HepG2 (cell line): ENCODE measurements around the gene CUEDC2. TPM values are rescaled to one million over a fixed set of nuclear protein-coding genes. Genes with fewer than 3 reads are reported as not detected.
A peak's percentile ranks its signal among the peaks of the same experiment; 100 is the strongest.

ENCODE experiments used
- BRF2 ChIP-seq: sonication (generic); formaldehyde crosslinking; IDR thresholded peaks from 2 replicates; pipeline ENCODE4 v1.8.1; 2022; ENCODE audit warnings: mild to moderate bottlenecking, missing genetic modification reagents
- FOXA1 ChIP-seq, 2 experiments: fragments of 450-650 bp in 1 of 2; sonication (generic) in 1 of 2; formaldehyde crosslinking in 1 of 2; IDR thresholded peaks; 2 replicates each; pipeline versions ENCODE4 v1.4.0 to v1.6.1; 2016 to 2020; ENCODE audit warnings: missing genetic modification reagents in 1 of 2
- FOXK2 ChIP-seq: fragments of 450-650 bp; IDR thresholded peaks from 2 replicates; pipeline ENCODE4 v1.6.1; 2016
- HDAC2 ChIP-seq: sonication (generic); formaldehyde crosslinking; IDR thresholded peaks from 2 replicates; pipeline ENCODE4 v1.4.0; 2020; ENCODE audit warnings: missing genetic modification reagents
- ISL2 ChIP-seq: sonication (generic); formaldehyde crosslinking; IDR thresholded peaks from 2 replicates; pipeline ENCODE4 v1.5.0; 2020; ENCODE audit warnings: missing genetic modification reagents
- KDM2A ChIP-seq: sonication (generic); formaldehyde crosslinking; IDR thresholded peaks from 2 replicates; pipeline ENCODE4 v1.4.0; 2020; ENCODE audit warnings: low read depth, missing genetic modification reagents, borderline replicate concordance
- POLR2A ChIP-seq, 2 experiments: IDR thresholded peaks; 2 replicates each; pipeline ENCODE4 v1.6.1; 2011; ENCODE audit warnings: low read depth in 2 of 2, low read length in 2 of 2, mild to moderate bottlenecking in 1 of 2, moderate library complexity in 1 of 2; ENCODE audit not compliant: insufficient read depth in 1 of 2
- TAF15 ChIP-seq: fragments of 200-400 bp; formaldehyde crosslinking; IDR thresholded peaks from one replicate; pipeline ENCODE4 v1.6.1; 2018; ENCODE audit warnings: mild to moderate bottlenecking, low read depth, low read length; ENCODE audit not compliant: poor library complexity, severe bottlenecking
- ZIK1 ChIP-seq: sonication (generic); formaldehyde crosslinking; IDR thresholded peaks from 2 replicates; pipeline ENCODE4 v1.5.0; 2020; ENCODE audit warnings: mild to moderate bottlenecking, low read depth, missing genetic modification reagents, borderline replicate concordance
- ZNF296 ChIP-seq: sonication (generic); formaldehyde crosslinking; conservative IDR thresholded peaks from 2 replicates; pipeline ENCODE4 v1.5.0; 2020; ENCODE audit warnings: mild to moderate bottlenecking, missing genetic modification reagents
- ZNF354B ChIP-seq: sonication (generic); formaldehyde crosslinking; IDR thresholded peaks from 2 replicates; pipeline ENCODE4 v1.8.0; 2022; ENCODE audit warnings: mild to moderate bottlenecking, missing genetic modification reagents
- ZNF407 ChIP-seq: sonication (generic); formaldehyde crosslinking; IDR thresholded peaks from one replicate; pipeline ENCODE4 v1.5.1; 2020; ENCODE audit warnings: mild to moderate bottlenecking, missing genetic modification reagents; ENCODE audit errors: not compliant biosample characterization
- polyA plus RNA-seq, 8 experiments: library from polyadenylated mRNA; depleted of rRNA in 3 of 8; stranded (reverse) in 7 of 8; unstranded in 1 of 8; fragments of >200 nt; fragmentation: Illumina TruSeq in 4 of 8; extraction: Trizol in 4 of 8; gene quantifications; 2 replicates each; pipeline versions ENCODE4 v1.2.1 to v1.2.3, GENCODE V29; 2011 to 2016; ENCODE audit warnings: low read depth in 4 of 8, missing spikeins in 1 of 8, mixed read lengths in 1 of 8; ENCODE audit not compliant: insufficient read depth in 1 of 8
- total RNA-seq, 5 experiments: library from RNA; depleted of rRNA; stranded (reverse); fragments of >200 nt; fragmentation: Illumina TruSeq; extraction: Trizol; gene quantifications; 2 replicates each; pipeline ENCODE4 v1.2.3, GENCODE V29; 2016; ENCODE audit warnings: low read depth in 1 of 5
- TF ChIP-seq, protein P1 (sequence below): sonication (generic); formaldehyde crosslinking; IDR thresholded peaks from 2 replicates; pipeline ENCODE4; 2020; ENCODE audit warnings: missing genetic modification reagents, mild to moderate bottlenecking, borderline replicate concordance
- TF ChIP-seq, protein P2 (sequence below): sonication (generic); formaldehyde crosslinking; IDR thresholded peaks from 2 replicates; pipeline ENCODE4 v1.5.0; 2020; ENCODE audit warnings: mild to moderate bottlenecking, missing genetic modification reagents, borderline replicate concordance

The CUEDC2 gene
- total and polyA plus RNA-seq, 2 of the 13 experiments (the other 11 are each of a cell fraction or from before 2014, with no cell fraction given): 13.1 to 18.4 TPM

DNA sequence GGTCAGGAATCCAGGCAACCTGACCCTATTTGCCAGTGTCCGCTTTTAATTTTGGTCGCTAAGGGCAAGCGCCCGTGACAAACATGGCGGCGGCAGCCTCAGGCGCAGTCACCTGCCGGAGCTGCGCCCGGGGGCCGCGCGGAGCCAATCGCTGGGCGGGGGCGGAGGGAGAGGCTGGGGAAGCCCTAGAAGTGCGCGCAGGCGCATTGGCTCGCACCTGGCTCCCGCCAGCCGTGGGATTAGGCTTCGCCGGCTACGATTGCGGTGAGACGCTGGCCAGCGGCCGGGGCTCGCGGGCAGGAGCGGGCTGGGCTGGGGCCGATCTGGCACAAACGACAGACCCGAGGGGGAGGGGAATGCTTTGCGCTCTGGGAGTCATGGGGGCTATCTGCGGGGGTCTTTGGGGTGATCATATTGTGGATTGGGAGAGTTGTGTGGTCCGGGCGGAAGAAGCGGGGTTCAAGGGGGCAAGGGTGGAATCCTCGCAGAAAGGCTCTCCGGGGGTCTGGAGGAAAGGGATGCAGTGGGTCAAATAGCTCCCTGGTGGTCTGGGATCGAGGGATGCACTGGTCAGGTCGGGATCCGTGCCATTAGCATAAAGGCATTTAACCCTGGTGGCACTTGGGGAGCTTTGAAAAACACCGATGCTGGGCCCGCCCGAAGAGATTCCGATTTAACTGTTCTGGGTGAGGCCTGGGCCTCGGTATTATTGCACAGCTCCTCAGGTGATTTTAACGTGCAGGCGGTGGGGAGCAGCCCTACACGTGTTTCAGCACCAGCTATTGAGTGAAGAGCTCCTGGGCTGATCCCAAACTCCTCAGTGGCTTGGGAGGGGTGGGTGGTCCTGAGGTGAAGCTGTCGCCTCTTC, 29.0 kb upstream of the CUEDC2 start (continued):
- TF ChIP-seq, protein P1, sequence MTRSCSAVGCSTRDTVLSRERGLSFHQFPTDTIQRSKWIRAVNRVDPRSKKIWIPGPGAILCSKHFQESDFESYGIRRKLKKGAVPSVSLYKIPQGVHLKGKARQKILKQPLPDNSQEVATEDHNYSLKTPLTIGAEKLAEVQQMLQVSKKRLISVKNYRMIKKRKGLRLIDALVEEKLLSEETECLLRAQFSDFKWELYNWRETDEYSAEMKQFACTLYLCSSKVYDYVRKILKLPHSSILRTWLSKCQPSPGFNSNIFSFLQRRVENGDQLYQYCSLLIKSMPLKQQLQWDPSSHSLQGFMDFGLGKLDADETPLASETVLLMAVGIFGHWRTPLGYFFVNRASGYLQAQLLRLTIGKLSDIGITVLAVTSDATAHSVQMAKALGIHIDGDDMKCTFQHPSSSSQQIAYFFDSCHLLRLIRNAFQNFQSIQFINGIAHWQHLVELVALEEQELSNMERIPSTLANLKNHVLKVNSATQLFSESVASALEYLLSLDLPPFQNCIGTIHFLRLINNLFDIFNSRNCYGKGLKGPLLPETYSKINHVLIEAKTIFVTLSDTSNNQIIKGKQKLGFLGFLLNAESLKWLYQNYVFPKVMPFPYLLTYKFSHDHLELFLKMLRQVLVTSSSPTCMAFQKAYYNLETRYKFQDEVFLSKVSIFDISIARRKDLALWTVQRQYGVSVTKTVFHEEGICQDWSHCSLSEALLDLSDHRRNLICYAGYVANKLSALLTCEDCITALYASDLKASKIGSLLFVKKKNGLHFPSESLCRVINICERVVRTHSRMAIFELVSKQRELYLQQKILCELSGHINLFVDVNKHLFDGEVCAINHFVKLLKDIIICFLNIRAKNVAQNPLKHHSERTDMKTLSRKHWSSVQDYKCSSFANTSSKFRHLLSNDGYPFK (CRISPR knock-in tag): peak; percentile 81; the same call in 1 of the 2 replicates
- TF ChIP-seq POLR2A (IDR thresholded peaks at IDR 0.05; ENCODE audit: insufficient read depth in 1 of 2, low read depth in 2 of 2, low read length in 2 of 2): peak; percentile 42 to 70; a peak in 3 of 4 replicates
- no peak for TF ChIP-seq FOXK2
- peak; percentile 83 for TF ChIP-seq KDM2A (CRISPR knock-in tag)
- TF ChIP-seq ZNF354B (CRISPR knock-in tag): no peak
- no peak for TF ChIP-seq ZNF407 (CRISPR knock-in tag)
- TF ChIP-seq TAF15: peak; percentile 65
- TF ChIP-seq ISL2 (CRISPR knock-in tag): peak; percentile 37; the same call in 1 of the 2 replicates
- TF ChIP-seq, protein P2, sequence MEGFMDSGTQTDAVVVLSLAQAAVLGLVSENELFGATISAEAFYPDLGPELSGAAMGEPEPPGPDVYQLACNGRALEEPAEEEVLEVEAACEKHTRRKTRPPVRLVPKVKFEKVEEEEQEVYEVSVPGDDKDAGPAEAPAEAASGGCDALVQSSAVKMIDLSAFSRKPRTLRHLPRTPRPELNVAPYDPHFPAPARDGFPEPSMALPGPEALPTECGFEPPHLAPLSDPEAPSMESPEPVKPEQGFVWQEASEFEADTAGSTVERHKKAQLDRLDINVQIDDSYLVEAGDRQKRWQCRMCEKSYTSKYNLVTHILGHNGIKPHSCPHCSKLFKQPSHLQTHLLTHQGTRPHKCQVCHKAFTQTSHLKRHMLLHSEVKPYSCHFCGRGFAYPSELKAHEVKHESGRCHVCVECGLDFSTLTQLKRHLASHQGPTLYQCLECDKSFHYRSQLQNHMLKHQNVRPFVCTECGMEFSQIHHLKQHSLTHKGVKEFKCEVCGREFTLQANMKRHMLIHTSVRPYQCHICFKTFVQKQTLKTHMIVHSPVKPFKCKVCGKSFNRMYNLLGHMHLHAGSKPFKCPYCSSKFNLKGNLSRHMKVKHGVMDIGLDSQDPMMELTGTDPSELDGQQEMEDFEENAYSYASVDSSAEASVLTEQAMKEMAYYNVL (CRISPR knock-in tag): no peak
- TF ChIP-seq HDAC2 (CRISPR knock-in tag): no peak
- TF ChIP-seq FOXA1 (IDR thresholded peaks at IDR 0.05): no peak
- no peak for TF ChIP-seq FOXA1 (CRISPR knock-in tag; IDR thresholded peaks at IDR 0.05)
- TF ChIP-seq ZIK1 (CRISPR knock-in tag): no peak
- TF ChIP-seq ZNF296 (CRISPR knock-in tag): no peak
- TF ChIP-seq BRF2: no peak
